SHP77 treated with DMSO at 0.1 percent for 48 hours (cell line): ENCODE measurements around the gene OSM.

ENCODE experiments used
- DNase-seq: peaks from one replicate; lab custom pipeline; 2025; lab: John Stamatoyannopoulos, UW

OSM gene

DNA sequence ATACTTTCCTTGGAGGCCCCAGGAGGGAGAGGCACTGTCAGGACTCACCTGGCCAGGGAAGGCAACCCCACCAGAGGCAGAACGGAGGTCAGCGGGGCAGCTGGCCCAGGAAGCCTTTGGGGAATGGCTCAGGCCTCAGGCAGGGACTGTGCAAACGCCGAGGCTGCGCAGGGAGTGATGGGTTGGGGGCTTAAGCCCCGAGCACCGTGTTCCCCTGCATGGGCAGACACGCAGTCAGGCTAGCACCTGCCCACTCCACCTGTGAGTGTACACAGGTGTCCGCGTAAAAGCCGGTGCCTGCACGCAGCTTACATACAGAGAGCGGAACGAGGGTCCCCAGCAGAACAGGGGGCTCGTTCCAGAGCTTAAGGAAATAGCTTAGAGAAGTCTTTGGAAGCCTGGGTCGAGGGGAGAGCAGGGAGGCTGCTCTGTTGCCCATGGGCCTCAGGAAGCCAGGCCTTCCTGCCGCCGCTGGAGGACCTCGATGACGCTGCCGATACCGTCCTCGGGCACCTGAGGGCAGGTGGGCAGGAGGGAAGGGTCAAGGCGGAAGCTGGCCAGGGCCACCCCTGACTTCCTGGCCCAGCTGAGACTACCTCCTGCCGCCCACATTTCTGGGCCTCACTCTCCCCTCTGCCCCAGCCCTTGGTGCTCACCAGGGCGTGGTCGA is 18.7 kb upstream of the OSM start:
- no peak for DNase-seq

DNA sequence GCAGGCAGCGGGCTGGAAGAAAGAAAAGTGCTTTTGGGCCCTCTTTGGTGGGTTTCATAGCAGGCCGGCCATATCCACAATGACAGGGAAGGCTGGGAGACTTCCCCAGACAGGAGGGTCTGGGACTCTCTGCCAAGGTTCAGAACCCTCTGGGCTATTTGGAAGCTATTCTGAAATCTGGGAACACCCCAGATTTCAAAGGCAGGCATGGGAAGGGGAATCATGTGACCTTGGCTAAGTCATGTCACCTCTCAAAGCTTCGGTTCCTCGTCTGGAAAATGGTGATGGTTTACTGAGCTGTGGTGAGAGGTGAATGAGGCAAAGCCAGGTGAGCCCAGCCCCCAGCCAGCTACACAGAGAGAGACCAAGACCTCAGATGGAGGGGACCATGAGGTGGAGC is 18.0 kb upstream of the OSM start:
- DNase-seq = no peak

- no peak for DNase-seq
These were observed 17.5 kb upstream of the OSM start for GRCh38 chr22:30284172-30284571.

DNA sequence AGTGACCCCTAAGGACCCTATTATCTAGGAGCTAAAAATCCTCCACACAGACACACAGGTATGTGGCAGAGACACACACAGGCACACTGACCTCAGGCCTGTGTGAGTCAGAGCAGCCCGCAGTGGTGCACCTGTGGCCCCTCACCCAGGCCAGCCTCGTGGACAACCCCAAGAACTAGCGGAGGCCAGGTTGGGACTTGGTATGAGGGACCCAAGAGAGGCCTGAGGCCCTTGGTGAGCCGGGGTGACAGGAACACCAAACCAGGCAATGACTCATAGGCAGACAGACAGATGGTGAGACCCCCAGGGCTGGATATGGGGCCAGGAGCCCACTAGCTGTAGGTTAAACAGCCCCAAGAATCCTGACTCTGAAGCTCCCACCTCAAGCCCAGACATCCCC is 16.7 kb upstream of the OSM start:
- DNase-seq = no peak

DNA sequence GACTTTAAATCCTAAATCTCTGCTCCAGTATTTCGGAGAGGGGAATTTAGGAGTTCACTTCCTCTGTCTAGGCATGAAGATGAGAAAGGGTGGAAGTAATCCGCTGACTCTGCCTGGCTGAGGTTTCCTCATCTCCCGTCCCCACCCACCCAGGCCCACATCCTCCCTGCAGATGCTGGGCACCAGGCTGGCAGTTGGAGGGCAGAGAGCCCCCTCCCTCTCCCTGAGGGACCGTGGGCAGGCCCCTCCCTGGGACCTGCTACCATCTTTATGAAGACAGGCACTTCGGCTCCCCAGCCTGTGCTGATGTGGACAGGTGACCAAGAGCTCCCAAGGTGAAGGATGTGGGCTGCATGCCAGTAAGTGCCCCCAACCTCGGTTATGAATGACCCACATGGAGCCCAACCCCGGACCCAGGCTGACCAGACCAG is 16.0 kb upstream of the OSM start:
- DNase-seq = no peak

GRCh38 chr22:30280505-30280904 is 13.9 kb upstream of the OSM start:
- no peak for DNase-seq

- DNase-seq = no peak
These were observed 13.3 kb upstream of the OSM start for GRCh38 chr22:30279932-30280331.

- no peak for DNase-seq
These were observed 12.6 kb upstream of the OSM start for GRCh38 chr22:30279046-30279788.

- DNase-seq = no peak
These were observed 11.1 kb upstream of the OSM start for GRCh38 chr22:30277547-30278344.

- no peak for DNase-seq
These were observed 9.4 kb upstream of the OSM start for GRCh38 chr22:30276039-30276438.

DNA sequence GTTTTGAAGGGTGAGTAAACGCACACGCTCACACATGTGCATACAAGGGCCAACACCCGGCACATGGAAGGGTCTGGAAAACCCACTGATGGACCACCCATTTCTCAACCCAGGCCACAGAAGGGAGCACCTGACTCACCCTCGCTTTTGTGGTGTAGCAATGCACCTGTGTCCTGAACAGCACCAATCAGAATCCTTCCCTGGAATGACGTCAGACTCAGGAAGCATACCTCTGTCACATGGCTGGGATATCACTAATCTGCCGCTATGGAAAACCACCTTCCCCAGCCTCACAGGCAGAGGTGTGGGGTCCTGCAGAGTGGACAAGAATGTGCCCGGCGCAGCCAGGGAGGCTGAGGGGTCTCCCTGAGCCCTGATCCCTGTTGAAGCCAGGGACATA is 9.0 kb upstream of the OSM start:
- DNase-seq = no peak

GRCh38 chr22:30274437-30274812 is 7.8 kb upstream of the OSM start:
- DNase-seq = no peak

GRCh38 chr22:30273711-30274436 is 7.2 kb upstream of the OSM start:
- no peak for DNase-seq

- no peak for DNase-seq
These were observed 6.3 kb upstream of the OSM start for GRCh38 chr22:30272781-30273601.

DNA sequence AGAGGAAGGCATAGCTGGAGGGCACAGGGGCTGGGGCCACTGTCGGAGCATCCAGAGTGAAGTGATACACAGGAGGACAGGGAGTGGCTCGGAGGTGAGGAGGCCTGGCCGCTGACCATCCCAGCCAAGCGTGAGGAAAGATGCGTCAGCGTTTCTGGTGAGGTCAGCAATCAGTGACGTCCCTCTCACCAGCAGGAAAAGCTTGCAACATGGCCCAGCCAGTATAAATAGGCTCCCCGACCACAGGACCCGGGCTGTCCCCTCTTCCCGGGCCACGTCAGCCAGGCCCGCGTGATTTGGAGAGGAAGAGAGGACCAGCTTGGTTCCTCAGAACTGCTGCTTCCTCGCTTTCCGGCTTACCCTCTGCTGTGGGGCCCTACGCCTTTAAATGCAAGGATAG is 4.2 kb upstream of the OSM start:
- no peak for DNase-seq

DNA sequence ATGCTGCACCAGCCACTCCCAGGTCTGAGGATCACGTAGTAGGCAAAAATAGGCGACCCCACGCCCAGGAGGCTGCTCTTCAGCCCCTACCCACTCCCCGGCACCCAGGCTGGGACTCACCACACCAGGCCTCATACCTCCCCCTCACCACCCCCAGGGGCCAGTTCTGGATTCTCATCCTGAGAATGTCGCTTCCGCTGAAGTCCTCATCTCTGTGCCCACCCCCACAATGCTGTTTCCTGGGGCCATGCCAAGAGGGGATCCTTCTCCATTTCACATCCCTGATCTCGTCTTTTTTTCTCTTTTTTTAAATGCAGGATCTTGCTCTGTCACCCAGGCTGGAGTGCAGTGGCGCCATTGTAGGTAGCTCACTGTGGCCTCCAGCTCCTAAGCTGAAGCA is 1.7 kb upstream of the OSM start:
- no peak for DNase-seq

GRCh38 chr22:30267382-30268302 is 991 bp upstream of the OSM start:
- DNase-seq = no peak

GRCh38 chr22:30265823-30266444 is 717 bp downstream of the OSM start:
- DNase-seq = no peak

DNA sequence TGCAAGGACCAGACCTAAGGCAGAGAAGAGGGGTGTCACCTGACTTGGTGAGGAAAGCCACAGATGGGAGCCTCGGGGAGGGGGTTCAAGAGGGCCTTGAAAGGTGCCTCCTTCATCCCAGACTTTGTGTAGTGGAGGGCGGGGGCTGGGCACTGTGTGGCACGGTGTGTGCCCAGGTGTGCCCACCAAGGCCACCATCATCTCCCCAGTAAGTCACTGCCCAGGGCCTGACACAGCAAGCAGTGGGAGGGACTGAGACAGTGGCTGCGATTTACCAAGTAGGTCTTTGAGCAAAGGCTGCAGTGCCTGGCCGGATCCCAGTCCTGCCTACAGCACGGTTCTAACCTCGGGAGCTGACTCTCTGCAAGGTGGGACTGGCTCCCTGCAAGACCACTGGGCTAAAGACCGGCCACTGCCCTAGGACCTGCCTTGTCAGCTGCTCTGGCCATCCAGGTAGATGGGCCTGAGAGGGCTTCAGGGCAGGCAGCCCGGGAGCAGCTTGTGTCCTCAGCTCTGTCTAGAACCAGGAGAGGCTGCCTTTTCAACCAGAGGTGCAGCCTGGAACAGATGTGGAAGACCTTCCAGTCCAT is 1.4 kb downstream of the OSM start:
- DNase-seq = no peak

GRCh38 chr22:30263883-30264282 is 2.8 kb downstream of the OSM start:
- no peak for DNase-seq
